Right ventricle myocardium superior (tissue), 1 donor: Measurements from ENCODE around the gene CREB5. TPM values are rescaled to one million over a fixed set of nuclear protein-coding genes. Genes with fewer than 3 reads are reported as not detected.
A peak's percentile ranks its signal among the peaks of the same experiment; 100 is the strongest.

Experiments used
- ATAC-seq: fragments of 200-7000 bp; cut with Tn5 transposase; one replicate; pipeline ENCODE4 v1.9.1; 2020; ENCODE audit warnings: mild to moderate bottlenecking; ENCODE audit not compliant: poor library complexity
- DNase-seq: peaks from one replicate; pipeline ENCODE4 v3.0.0-alpha.2; 2020
- intact Hi-C: fragments of 100-400 bp; cut with DNase I; formaldehyde crosslinking; loops from one replicate; pipeline ENCODE4 v1.11.2; 2022
- total RNA-seq: library from RNA; stranded (reverse); fragmentation: NEBNext Ultra II Directional; extraction: Animal tissue kit (Norgen Biotek cat#: 25700); gene quantifications from one replicate; pipeline ENCODE4 v1.2.1, GENCODE V29; 2021
- donor health status: DM: no; HTN: yes; CAD: no; lungs with severe emphysema.

CREB5 gene
- total RNA-seq, 1 donor from 2014 or later, result 4.7 TPM

DNA sequence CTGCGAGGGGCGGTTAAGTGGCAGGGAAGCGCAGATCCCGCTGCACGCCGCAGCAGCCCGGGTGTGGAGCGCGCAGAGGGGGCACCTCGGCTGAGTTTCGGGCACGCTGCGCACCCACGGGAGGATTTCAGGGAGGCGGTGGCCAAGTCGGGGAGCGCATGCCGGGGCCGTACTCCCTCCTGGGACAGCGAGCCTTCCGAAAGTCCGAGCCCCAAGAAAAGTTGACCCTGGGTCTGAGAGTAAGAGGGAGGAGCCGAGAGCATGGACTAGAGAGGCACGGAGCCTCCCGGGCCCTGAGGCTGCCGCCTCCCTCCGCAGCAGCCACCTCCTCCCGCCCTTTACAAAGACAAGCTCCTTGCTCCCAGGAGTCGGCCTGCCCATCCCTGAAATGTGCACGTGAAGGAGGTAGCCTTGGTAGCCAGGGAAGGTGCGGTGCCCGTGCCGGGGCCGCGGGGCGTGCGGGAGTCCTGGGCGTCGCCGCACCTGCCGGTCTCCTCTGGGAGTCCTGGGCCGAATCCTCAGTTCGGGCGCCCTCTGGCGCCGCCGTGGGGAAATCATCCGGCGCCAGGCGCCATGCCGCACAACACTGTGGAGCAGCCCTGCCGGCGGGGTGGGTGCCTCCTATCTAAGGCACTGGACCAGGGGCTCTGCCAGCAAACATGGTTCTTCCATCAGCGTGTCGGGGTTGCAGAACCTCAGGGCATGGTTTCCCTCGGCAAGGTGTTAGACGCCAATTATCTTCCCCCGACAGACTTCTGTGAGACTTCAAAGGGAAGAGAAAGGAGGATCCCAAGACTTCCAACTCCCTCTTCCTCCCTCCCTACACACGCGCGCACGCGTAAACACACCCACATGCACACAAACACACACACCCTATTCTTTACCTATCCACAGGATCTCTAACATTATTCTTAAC lies 441.8 kb downstream of the CREB5 start:
- DNase-seq (peak; percentile 90), ATAC-seq (peak; percentile 99)
- intact Hi-C loops, result loop anchor here (2.0 to 5.0 kb wide), 2 partner anchors 447 to 465 kb away; no protein-coding TSS in a partner anchor

- ATAC-seq (no peak), DNase-seq (no peak)
- intact Hi-C loops, result loop anchor here (5.0 kb wide), 2 partner anchors 447 to 557 kb away; no protein-coding TSS in a partner anchor
Observed at GRCh38 chr7:28854750-28855074, 442.4 kb downstream of the CREB5 start.

DNA sequence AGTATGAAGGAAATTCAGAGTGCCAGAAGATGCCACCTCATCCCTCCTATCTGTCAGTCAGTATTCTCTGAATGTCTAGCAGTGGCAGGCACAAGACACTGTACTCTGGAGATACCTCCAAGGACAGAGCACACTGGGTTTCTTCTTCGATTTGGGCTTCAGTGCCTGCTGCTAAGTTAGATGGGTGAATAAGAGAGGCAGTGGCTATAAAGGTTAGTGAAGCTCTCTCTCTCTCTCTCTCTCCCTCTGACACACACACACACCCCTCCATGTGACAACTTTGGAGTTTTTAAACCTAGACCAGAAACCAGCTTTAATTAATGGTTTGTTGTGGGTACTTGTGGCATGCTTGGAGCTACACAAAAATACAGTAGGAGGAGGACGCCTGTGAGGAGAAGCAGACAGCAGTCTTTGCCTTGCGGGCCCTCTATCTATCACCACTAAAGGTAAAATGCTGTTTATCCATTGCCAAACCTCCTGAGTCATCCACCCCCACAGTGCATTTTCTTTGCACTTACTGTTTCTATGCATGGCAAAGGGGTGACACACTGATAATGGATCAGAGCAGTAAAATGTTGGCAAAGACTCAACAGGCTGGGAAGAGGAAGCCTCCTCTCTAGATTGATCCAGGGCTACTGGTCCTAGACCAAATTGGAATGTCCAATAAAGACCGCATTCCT lies 443.4 kb downstream of the CREB5 start:
- DNase-seq (no peak), ATAC-seq (no peak)
- intact Hi-C loops, result loop anchor here (5.0 kb wide), 1 partner anchor 558 kb away; no protein-coding TSS in a partner anchor

GRCh38 chr7:28856656-28857055 lies 444.3 kb downstream of the CREB5 start:
- intact Hi-C loops, result loop anchor here (5.0 kb wide), 1 partner anchor 559 kb away; no protein-coding TSS in a partner anchor
- ATAC-seq (no peak), DNase-seq (no peak)

DNA sequence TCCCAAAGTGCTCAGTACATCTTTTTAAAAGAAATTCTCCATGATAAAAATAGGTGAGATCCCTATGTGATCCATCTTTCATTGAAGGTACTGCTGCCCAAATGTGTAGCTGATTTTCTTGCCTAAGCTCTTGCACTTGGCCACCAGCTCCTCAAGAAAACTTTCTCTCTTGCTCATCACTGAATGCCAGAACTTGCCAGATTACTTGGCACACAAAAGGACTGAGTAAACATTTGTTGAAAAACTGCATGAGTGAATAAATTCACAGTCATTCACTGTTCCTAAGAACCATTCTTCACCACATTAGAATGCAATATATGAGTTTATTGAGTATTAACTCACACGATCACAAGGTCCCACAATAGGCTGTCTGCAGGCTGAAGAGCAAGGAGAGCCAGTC lies 445.9 kb downstream of the CREB5 start:
- ATAC-seq (no peak), DNase-seq (no peak)
- intact Hi-C loops, result loop anchor here (5.0 kb wide), 1 partner anchor 561 kb away; no protein-coding TSS in a partner anchor

DNA sequence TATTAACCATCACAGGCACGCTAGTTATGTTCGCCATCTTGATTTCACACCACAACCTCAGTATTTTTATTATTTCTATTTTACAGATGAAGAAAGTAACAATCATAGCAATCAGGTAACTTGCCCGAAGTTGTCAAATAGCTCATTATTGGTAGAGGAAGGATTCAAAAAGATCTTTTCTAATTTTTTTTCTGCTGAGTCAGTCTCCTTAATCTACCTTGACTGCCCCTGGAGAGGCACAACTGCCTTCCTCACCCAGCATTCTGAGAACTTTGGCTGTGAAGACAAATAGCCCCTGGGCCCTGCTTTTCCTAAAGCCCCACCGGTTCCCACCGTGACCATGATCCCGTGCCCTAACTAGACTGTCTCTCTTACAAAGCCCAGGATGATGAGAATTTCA lies 446.6 kb downstream of the CREB5 start:
- intact Hi-C loops, result loop anchor here (5.0 kb wide), 1 partner anchor 562 kb away; no protein-coding TSS in a partner anchor
- no peak for DNase-seq
- ATAC-seq, result no peak

DNA sequence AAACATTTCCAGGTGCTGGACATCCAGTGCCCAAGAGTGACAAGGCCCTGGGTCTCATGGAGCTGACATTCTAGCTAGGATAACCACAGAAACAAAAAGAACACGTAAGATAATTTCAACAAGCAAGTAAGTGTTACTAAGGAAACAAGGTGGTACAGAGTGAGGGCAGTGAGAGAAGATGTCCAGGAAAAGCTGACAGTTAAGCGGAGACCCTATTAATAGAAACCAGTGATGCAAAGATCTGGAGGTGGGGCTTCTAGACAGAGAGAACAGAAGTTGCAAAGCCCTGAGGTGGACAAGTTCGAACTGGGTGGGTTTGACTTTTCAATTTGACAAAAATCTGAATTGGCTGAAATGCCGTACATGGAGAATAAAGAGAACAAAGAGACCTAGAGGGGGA lies 449.5 kb downstream of the CREB5 start:
- intact Hi-C loops, result no loop called here
- DNase-seq (no peak), ATAC-seq (no peak)

- intact Hi-C loops, result no loop called here
- no peak for ATAC-seq
- DNase-seq, result no peak
Observed at GRCh38 chr7:28862595-28863272, 450.4 kb downstream of the CREB5 start.

DNA sequence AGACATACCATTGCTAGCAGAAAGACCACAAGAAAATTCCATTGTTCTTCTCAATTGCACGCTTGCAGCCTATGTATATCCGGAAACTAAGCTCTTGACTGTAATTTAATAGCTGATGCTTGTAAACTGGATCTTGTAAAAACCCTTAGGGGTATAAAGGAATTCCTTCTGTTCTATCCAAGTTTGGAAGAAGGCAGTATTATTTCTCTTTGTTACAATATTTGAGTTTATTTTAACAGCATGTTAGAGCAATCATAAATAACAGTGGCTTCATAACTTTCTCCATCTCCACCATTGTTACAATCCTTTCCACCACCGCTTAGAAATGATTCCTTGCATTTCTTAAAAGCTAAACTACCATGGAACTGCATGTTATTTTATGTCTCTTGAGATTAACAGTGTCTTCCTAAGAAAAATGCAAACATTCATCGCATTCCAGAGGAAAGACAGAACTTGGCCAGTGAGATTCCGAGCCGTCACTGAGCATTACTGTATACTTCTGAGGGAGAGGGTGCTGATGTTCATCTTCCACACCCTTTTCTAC lies 453.4 kb downstream of the CREB5 start:
- ATAC-seq (no peak), DNase-seq (no peak)
- intact Hi-C loops, result no loop called here

- intact Hi-C loops, result no loop called here
- DNase-seq (no peak), ATAC-seq (no peak)
Observed at GRCh38 chr7:28868712-28869111, 456.4 kb downstream of the CREB5 start.

DNA sequence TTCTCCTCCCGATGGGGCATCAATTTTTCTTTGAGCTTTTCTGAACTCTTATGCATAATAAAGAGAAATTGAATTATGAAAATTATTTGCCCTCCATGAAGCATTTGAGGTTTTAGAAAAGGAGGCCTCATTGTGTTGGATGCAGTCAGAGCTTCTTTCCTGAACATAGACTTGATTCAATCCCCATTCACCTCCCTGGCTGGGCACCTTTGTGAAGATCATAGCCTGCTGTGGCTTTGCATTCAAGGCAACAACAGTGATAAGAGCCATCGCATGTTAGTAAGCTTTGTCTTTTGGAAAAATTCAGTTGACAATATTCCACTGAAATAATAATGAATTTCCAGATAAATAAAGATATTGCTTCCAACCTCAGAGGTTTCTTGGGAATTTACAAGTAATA lies 458.8 kb downstream of the CREB5 start:
- intact Hi-C loops, result no loop called here
- ATAC-seq (no peak), DNase-seq (no peak)

DNA sequence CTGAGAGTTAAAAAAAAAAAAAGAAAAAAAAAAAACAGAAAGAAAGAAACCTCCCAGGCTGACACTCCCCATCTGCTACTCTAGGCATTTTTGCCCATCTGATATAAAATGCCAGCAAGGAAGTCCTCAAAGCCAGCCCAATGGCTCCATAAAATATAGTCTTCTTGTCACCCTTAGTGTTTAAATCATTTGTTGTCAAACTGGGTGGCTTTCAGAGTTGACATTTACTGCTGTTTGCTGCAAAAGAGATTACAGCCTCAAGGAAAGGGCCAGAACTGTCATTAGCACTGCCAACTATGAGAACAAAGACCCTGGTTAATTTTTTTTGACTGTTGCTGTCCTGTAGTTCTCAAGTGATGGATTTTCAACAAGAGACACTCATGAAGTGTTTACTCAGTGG lies 459.3 kb downstream of the CREB5 start:
- no peak for ATAC-seq
- intact Hi-C loops, result no loop called here
- no peak for DNase-seq

DNA sequence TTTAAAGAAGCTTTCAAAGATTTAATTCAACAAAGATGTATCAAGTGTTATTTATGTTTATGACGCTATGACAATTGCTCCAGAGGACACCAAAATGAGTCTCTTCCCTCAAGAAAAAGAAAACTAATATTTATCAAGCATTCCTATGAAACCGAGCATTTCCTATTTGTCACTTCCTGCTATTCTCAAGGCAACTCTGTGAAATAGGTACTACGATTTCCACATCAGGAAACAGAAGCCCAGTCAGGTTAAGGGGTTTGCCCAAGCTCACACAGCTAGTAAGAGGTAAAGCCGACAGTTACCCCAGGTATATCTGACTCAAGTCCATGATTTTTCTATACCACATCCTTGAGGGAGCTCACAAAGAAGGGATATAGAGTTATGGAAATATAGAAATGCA lies 459.9 kb downstream of the CREB5 start:
- ATAC-seq (no peak), DNase-seq (no peak)
- intact Hi-C loops, result no loop called here

- no peak for ATAC-seq
- intact Hi-C loops, result no loop called here
- DNase-seq, result no peak
Observed at GRCh38 chr7:28873365-28873764, 461.0 kb downstream of the CREB5 start.

GRCh38 chr7:28874001-28874400 lies 461.7 kb downstream of the CREB5 start:
- DNase-seq (no peak), ATAC-seq (no peak)
- intact Hi-C loops, result no loop called here
